Stomach (tissue), 9 donors: ENCODE data around the gene AUTS2. TPM values are rescaled to one million over a fixed set of nuclear protein-coding genes. Genes with fewer than 3 reads are reported as not detected.

ENCODE experiments used
- DNase-seq, 2 donors: peaks; one replicate each; pipeline versions ENCODE4 v3.0.0 to v3.0.0-alpha.2; 2013 to 2019
- H3K27ac ChIP-seq, 5 donors: fragments of 200-600 bp in 4 of 5; sonication (generic) in 4 of 5; one replicate each; pipeline ENCODE4 v1.5.1; 2013 to 2019; ENCODE audit warnings: mild to moderate bottlenecking in 1 of 5, moderate library complexity in 1 of 5
- H3K27me3 ChIP-seq, 3 donors: fragments of 200-600 bp; sonication (generic); one replicate each; pipeline ENCODE4 v1.5.1; 2017 to 2019; ENCODE audit warnings: mixed run types in 1 of 3
- H3K36me3 ChIP-seq, 4 donors: fragments of 200-600 bp; sonication (generic); 1 replicate in 3 of 4; 2 replicates in 1 of 4; pipeline ENCODE4 v1.5.1; 2016 to 2019
- H3K4me1 ChIP-seq, 4 donors: fragments of 200-600 bp; sonication (generic); one replicate each; pipeline ENCODE4 v1.5.1; 2016 to 2019
- H3K4me3 ChIP-seq, 4 donors: fragments of 200-600 bp; sonication (generic) in 3 of 4; one replicate each; pipeline ENCODE4 v1.5.1; 2016 to 2019; ENCODE audit warnings: mild to moderate bottlenecking in 1 of 4
- H3K9me3 ChIP-seq, 4 donors: fragments of 200-600 bp; sonication (generic); one replicate each; pipeline ENCODE4 v1.5.1; 2016 to 2019
- CTCF ChIP-seq, 7 experiments: fragments of 450-650 bp in 4 of 7; fragments of 200-600 bp in 3 of 7; sonication (generic) in 3 of 7; IDR thresholded peaks; one replicate each; pipeline ENCODE4 v1.5.1; 2016 to 2019; ENCODE audit warnings: antibody characterized with exemption in 7 of 7, control low read depth in 2 of 7, mild to moderate bottlenecking in 1 of 7
- EP300 ChIP-seq: sonication (generic); formaldehyde crosslinking; IDR thresholded peaks from one replicate; pipeline ENCODE4 v1.6.1; 2017; ENCODE audit warnings: antibody characterized with exemption
- POLR2A ChIP-seq, 4 donors: fragments of 450-650 bp; IDR thresholded peaks; one replicate each; pipeline ENCODE4 v1.6.1; 2016; ENCODE audit warnings: antibody characterized with exemption in 4 of 4, control low read depth in 2 of 4, mild to moderate bottlenecking in 1 of 4, moderate library complexity in 1 of 4
- POLR2AphosphoS5 ChIP-seq, 3 donors: sonication (generic); formaldehyde crosslinking; IDR thresholded peaks; one replicate each; pipeline ENCODE4 v1.6.1; 2016; ENCODE audit warnings: antibody characterized with exemption in 3 of 3
- WGBS, 5 donors: extraction: QIAGEN DNeasy Blood & Tissue Kit in 3 of 5; methylation state at CpG; one replicate each; pipeline versions ENCODE4 v1.1.5 to v1.1.7; 2013 to 2018; 5-methylcytosine and 5-hydroxymethylcytosine counted together
- intact Hi-C: fragments of 100-400 bp; cut with DNase I; formaldehyde crosslinking; loops from one replicate; pipeline ENCODE4 v1.15.1; 2023; ENCODE audit warnings: low total_unique reads
- polyA plus RNA-seq, 3 donors: library from polyadenylated mRNA; stranded (reverse); fragments of 200-250 nt; gene quantifications; one replicate each; pipeline ENCODE4 v1.2.3, GENCODE V29; 2013
- total RNA-seq, 5 donors: library from RNA; depleted of rRNA; stranded (reverse); fragments of >200 nt; gene quantifications; one replicate each; pipeline versions ENCODE4 v1.1.0 to v1.2.3, GENCODE V29; 2014 to 2016
- donor health status: healthy with polysubstance abuse.
- donor health status: Bipolar disorder and iron deficiency.
- donor health status: healthy.

Gene AUTS2
- total and polyA plus RNA-seq, 8 donors = 3.8 to 90.3 (median 38.1) TPM

- DNase-seq = no peak
- H3K36me3 ChIP-seq = peaks cover 17 to 87% (median 80%) of the 10 kb centered on the region in 4 donors
- H3K4me3 ChIP-seq = no peak overlapping the region
- intact Hi-C loops = no loop called here
- no peaks in the 10 kb centered on the region for H3K27me3 ChIP-seq
- H3K9me3 ChIP-seq = no peaks in the 10 kb centered on the region
- no peak overlapping the region for H3K27ac ChIP-seq
- no peaks in the 10 kb centered on the region for H3K4me1 ChIP-seq
- TF ChIP-seq POLR2AphosphoS5 (IDR thresholded peaks at IDR 0.05) = no peak
- no peak for TF ChIP-seq EP300
- no peak for TF ChIP-seq POLR2A (IDR thresholded peaks at IDR 0.05)
- TF ChIP-seq CTCF (IDR thresholded peaks at IDR 0.05) = no peak
- 85 to 94% (median 91%) methylated on average over 7 of the region's 7 CpGs for WGBS, 5 donors
Observed at GRCh38 chr7:70779321-70779720, 1181.0 kb downstream of the AUTS2 start.

- H3K9me3 ChIP-seq = no peaks in the 10 kb centered on the region
- intact Hi-C loops = no loop called here
- H3K27me3 ChIP-seq = no peaks in the 10 kb centered on the region
- H3K4me1 ChIP-seq = no peaks in the 10 kb centered on the region
- TF ChIP-seq CTCF (IDR thresholded peaks at IDR 0.05) (no peak), POLR2A (IDR thresholded peaks at IDR 0.05) (no peak), EP300 (no peak), POLR2AphosphoS5 (IDR thresholded peaks at IDR 0.05) (no peak)
- H3K4me3 ChIP-seq = no peak overlapping the region
- DNase-seq = no peak
- H3K36me3 ChIP-seq = peaks cover 39 to 98% (median 96%) of the 10 kb centered on the region in 4 donors
- WGBS, 5 donors = 80 to 90% (median 87%) methylated on average over 11 of the region's 11 CpGs
- no peak overlapping the region for H3K27ac ChIP-seq
Observed at GRCh38 chr7:70781922-70782311, 1183.6 kb downstream of the AUTS2 start.

- 89 to 100% (median 100%) methylated on average over 1 of the region's 1 CpG for WGBS, 5 donors
- Histone ChIP-seq H3K27me3 (no peaks in the 10 kb centered on the region), H3K4me1 (no peaks in the 10 kb centered on the region), H3K4me3 (no peak overlapping the region), H3K9me3 (no peaks in the 10 kb centered on the region), H3K27ac (no peak overlapping the region), H3K36me3 (peaks cover 37 to 98% (median 96%) of the 10 kb centered on the region in 4 donors)
- TF ChIP-seq POLR2A (IDR thresholded peaks at IDR 0.05) (no peak), EP300 (no peak), POLR2AphosphoS5 (IDR thresholded peaks at IDR 0.05) (no peak), CTCF (IDR thresholded peaks at IDR 0.05) (no peak)
- no peak for DNase-seq
- intact Hi-C loops = no loop called here
Observed at GRCh38 chr7:70782796-70783195, 1184.5 kb downstream of the AUTS2 start.

GRCh38 chr7:70785427-70785826 is 1187.2 kb downstream of the AUTS2 start:
- H3K9me3 ChIP-seq = no peaks in the 10 kb centered on the region
- 89 to 99% (median 96%) methylated on average over 5 of the region's 5 CpGs for WGBS, 5 donors
- no peak for DNase-seq
- intact Hi-C loops = no loop called here
- H3K27me3 ChIP-seq = no peaks in the 10 kb centered on the region
- no peaks in the 10 kb centered on the region for H3K4me1 ChIP-seq
- peaks cover 44 to 98% (median 96%) of the 10 kb centered on the region in 4 donors for H3K36me3 ChIP-seq
- H3K27ac ChIP-seq = no peak overlapping the region
- H3K4me3 ChIP-seq = no peak overlapping the region
- no peak for TF ChIP-seq POLR2AphosphoS5 (IDR thresholded peaks at IDR 0.05)
- no peak for TF ChIP-seq CTCF (IDR thresholded peaks at IDR 0.05)
- no peak for TF ChIP-seq POLR2A (IDR thresholded peaks at IDR 0.05)
- no peak for TF ChIP-seq EP300
